ENCODE measurements around the gene PTPRN2. TPM values are rescaled to one million over a fixed set of nuclear protein-coding genes. Genes with fewer than 3 reads are reported as not detected.

The PTPRN2 gene
- total RNA-seq, 1 experiment from 2014 or later: 2.1 TPM

- H3K36me3 ChIP-seq (ENCODE audit: control insufficient read depth in 1 of 2, insufficient read depth in 2 of 2, low read length in 2 of 2): no peaks in the 10 kb centered on the region
- no peaks in the 10 kb centered on the region for H3K79me2 ChIP-seq (ENCODE audit: insufficient read depth, low read length)
- no peak overlapping the region for H3K4me3 ChIP-seq (replicated peaks in 1 of 2; ENCODE audit: low read depth in 1 of 2, low read length in 2 of 2)
- H3K9ac ChIP-seq (ENCODE audit: low read length): no peak overlapping the region
- H3K27me3 ChIP-seq (ENCODE audit: insufficient read depth, low read length): no peaks in the 10 kb centered on the region
- intact Hi-C loops (cut with micrococcal nuclease): no loop called here
- DNase-seq (ENCODE audit: low read depth, low spot score): no peak
- no peak for ATAC-seq
- H3K27ac ChIP-seq (ENCODE audit: low read depth, low read length): no peak overlapping the region
- H3K4me2 ChIP-seq (ENCODE audit: low read length): no peak overlapping the region
- H3K9me2 ChIP-seq (ENCODE audit: insufficient read depth): no peaks in the 10 kb centered on the region
- H2AFZ ChIP-seq (ENCODE audit: low read depth, low read length, poor library complexity, severe bottlenecking): no peak overlapping the region
- RAD21 ChIA-PET (ENCODE audit: low non-redundant PET in 1 of 2, low total read pairs in 2 of 2, uncharacterized antibody in 2 of 2, unreplicated experiment in 2 of 2): no interaction called here
- H4K20me1 ChIP-seq (ENCODE audit: insufficient read depth): no peaks in the 10 kb centered on the region
- POLR2A ChIA-PET: no interaction called here
- TF ChIP-seq RAD21 (IDR thresholded peaks at IDR 0.05; ENCODE audit: low read depth) (no peak), JUND (IDR thresholded peaks at IDR 0.05) (no peak), ELF1 (IDR thresholded peaks at IDR 0.05; ENCODE audit: borderline replicate concordance, low read depth) (no peak), CBX3 (IDR thresholded peaks at IDR 0.05; ENCODE audit: low read depth) (no peak), POLR2A (IDR thresholded peaks at IDR 0.05; ENCODE audit: borderline replicate concordance, extremely low read depth, insufficient read depth, insufficient read length) (no peak), EZH2 (IDR thresholded peaks at IDR 0.05) (no peak), YY1 (IDR thresholded peaks at IDR 0.05; ENCODE audit: extremely low read depth, insufficient replicate concordance, low read depth, low read length) (no peak), ATF3 (IDR thresholded peaks at IDR 0.05) (no peak), MAX (IDR thresholded peaks at IDR 0.05) (no peak), SP1 (IDR thresholded peaks at IDR 0.05; ENCODE audit: low read depth) (no peak), ZNF274 (IDR thresholded peaks at IDR 0.05; ENCODE audit: low read depth, low read length) (no peak), EGR1 (IDR thresholded peaks at IDR 0.05; ENCODE audit: low read depth) (no peak), ZFX (IDR thresholded peaks at IDR 0.05) (no peak)
- no TSS peak for BruUV-seq (replicated peaks)
- CTCF ChIA-PET: no interaction called here
- peaks cover 0 to 8% of the 10 kb centered on the region in 2 experiments; a peak in 1 of 4 replicates for H3K4me1 ChIP-seq (ENCODE audit: control insufficient read depth in 1 of 2, insufficient read depth in 2 of 2, low read length in 2 of 2)
- no peaks in the 10 kb centered on the region for H3K9me3 ChIP-seq (ENCODE audit: control insufficient read depth in 1 of 2, insufficient read depth in 1 of 2, low read depth in 1 of 2, low read length in 2 of 2)
These were observed 765.0 kb downstream of the PTPRN2 start for GRCh38 chr7:157822688-157823031.
